ENCODE results near the gene CYBB.
"Not testable (repeated sequence)": the region's sequence is repeated elsewhere in the genome, so short reads cannot be mapped to it uniquely, and the experiment has no call there.

The CYBB gene

DNA sequence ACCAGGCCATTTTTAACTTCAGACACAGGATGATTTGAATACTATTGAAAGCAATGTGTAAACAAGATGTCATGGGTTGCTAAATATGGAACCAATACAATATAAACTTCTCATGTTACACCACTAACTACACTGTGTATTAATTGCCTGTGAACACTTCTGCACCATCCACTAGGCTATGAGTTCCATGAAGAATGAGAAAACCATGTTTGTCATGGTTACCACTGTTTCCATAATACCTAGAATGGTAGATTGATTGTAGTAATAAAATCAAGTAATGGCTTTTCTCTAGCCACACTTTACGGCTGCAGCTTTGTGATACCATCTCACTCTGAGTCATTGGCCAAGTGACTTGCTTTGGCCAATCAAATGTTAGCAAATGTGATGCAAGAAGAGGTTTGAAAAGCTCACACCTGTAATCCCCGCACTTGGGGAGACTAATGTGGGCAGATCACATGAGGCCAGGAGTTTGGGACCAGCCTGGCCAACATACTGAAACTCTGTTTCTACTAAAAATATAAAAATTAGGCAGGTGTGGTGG is 19.9 kb upstream of the CYBB start:
- in situ Hi-C loops (cut with HindIII; ENCODE audit: low sequenced_read_pairs) = no loop called here
- TF ChIP-seq, protein P1, sequence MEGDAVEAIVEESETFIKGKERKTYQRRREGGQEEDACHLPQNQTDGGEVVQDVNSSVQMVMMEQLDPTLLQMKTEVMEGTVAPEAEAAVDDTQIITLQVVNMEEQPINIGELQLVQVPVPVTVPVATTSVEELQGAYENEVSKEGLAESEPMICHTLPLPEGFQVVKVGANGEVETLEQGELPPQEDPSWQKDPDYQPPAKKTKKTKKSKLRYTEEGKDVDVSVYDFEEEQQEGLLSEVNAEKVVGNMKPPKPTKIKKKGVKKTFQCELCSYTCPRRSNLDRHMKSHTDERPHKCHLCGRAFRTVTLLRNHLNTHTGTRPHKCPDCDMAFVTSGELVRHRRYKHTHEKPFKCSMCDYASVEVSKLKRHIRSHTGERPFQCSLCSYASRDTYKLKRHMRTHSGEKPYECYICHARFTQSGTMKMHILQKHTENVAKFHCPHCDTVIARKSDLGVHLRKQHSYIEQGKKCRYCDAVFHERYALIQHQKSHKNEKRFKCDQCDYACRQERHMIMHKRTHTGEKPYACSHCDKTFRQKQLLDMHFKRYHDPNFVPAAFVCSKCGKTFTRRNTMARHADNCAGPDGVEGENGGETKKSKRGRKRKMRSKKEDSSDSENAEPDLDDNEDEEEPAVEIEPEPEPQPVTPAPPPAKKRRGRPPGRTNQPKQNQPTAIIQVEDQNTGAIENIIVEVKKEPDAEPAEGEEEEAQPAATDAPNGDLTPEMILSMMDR (IDR thresholded peaks at IDR 0.05; ENCODE audit: low read depth, low read length) = no peak
- no peak for DNase-seq (ENCODE audit: low read depth, low spot score)
- no peak overlapping the region for H3K4me3 ChIP-seq (ENCODE audit: low read depth, low read length)

DNA sequence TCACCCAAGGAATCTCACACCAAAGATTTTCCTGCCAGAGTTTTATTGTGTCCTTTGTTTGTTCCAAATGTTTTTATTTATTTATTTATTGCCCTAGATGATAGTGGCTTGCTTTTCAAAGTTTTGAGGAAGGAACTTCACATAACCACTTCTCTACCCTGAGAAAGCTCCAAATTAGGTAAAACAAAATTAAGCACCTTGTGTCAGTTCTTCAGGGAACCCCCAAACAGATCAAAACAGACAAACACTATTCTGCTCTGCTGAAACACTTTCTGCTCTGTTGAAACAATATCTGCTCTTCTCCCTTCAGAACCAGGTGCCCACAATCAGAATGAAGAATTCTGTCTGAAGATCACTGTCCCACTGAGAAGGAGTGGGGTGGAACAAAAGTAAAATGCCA is 16.5 kb upstream of the CYBB start:
- in situ Hi-C loops (cut with HindIII; ENCODE audit: low sequenced_read_pairs) = no loop called here
- TF ChIP-seq, protein P1 (IDR thresholded peaks at IDR 0.05; ENCODE audit: low read depth, low read length) = no peak
- DNase-seq (ENCODE audit: low read depth, low spot score) = no peak
- H3K4me3 ChIP-seq (ENCODE audit: low read depth, low read length) = no peak overlapping the region

DNA sequence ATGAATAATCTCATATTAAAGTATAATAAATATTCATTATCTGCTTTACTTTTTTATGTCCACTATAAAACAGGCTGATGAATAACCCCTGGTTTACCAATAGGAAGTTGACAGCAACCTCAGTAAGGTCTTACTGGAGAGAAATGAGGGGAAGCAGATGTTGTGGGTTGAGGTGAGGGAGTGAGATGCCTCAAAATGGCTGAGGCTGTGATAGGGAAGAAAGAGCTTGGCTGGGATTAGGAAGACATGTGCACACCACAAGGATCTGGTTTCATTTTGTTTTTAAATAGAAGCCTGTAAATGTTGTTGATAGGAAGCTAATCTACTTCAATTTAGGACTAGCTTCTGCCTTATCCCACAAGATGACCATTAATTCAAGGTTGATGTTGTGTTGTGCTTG is 14.4 kb upstream of the CYBB start:
- H3K4me3 ChIP-seq (ENCODE audit: low read depth, low read length) = no peak overlapping the region
- in situ Hi-C loops (cut with HindIII; ENCODE audit: low sequenced_read_pairs) = no loop called here
- no peak for DNase-seq (ENCODE audit: low read depth, low spot score)
- TF ChIP-seq, protein P1 (IDR thresholded peaks at IDR 0.05; ENCODE audit: low read depth, low read length) = no peak

DNA sequence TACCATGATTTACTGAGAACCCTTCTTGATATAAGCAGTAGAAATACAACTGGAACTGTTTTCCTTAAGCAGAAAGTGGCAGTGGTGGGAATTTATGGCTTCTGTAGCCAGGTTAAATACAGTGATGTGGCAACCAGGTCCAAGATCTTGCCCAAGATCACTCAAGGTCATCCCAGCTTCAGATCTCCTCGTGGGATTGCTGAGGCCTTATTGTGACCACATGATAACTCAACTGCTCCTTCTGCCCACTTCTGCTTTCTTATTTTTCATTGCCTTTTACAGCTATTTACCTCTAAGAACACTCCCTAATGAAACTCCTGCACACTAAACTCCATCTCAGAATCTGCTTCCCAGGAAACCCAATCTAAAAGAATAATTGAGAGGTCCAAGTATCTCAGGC is 12.4 kb upstream of the CYBB start:
- in situ Hi-C loops (cut with HindIII; ENCODE audit: low sequenced_read_pairs) = no loop called here
- TF ChIP-seq, protein P1 (IDR thresholded peaks at IDR 0.05; ENCODE audit: low read depth, low read length) = no peak

DNA sequence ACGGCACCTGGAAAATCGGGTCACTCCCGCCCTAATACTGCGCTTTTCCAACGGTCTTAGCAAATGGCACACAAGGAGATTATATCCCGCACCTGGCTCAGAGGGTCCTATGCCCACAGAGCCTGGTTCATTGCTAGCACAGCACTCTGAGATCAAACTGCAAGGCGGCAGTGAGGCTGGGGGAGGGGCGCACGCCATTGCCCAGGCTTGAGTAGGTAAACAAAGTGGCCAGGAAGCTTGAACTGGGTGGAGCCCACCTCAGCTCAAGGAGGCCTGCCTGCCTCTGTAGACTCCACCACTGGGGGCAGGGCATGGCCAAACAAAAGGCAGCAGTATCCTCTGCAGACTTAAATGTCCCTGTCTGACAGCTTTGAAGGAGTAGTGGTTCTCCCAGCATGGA is 11.0 kb upstream of the CYBB start:
- in situ Hi-C loops (cut with HindIII; ENCODE audit: low sequenced_read_pairs); DNase-seq (ENCODE audit: low read depth, low spot score); H3K4me3 ChIP-seq (ENCODE audit: low read depth, low read length): not testable (repeated sequence)

More for the DNA sequence above, 12.4 kb upstream of the CYBB start:
- no peak for DNase-seq (ENCODE audit: low read depth, low spot score)
- H3K4me3 ChIP-seq (ENCODE audit: low read depth, low read length) = no peak overlapping the region

DNA sequence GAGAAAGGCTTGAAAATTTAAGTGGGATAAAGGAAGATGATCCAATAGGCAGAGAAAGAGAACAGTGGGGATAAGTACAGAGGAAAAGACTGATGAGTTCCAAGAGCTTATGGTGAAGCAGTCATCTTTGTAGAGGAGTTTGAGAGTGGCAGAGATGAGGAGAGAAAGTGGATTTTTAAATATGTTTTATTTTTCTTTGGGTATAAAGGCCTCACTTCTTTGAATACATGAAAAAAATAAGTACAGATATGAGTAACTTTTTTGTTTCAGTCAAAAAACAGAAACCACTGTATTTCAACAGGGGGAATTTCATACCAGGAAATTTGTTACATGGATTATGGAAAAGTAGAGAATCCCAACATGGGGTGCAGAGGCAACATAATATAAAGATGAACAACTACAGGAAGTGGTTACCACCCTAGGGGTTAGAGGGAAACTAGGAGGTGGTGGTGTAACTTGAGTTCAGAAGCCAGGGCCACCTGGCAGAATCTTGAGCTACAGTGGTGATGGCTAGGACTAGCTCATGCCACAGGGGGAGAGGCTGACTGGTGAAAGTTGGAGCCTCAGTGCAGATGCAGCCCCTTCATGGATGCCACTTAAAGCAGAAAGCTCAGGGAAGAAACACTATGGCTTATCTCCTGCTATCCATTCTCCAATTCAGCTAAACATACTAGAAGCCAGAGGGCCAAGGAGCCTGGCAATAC is 3.4 kb upstream of the CYBB start:
- no peak for DNase-seq (ENCODE audit: low read depth, low spot score)
- in situ Hi-C loops (cut with HindIII; ENCODE audit: low sequenced_read_pairs) = no loop called here
- H3K4me3 ChIP-seq (ENCODE audit: low read depth, low read length) = no peak overlapping the region
- TF ChIP-seq, protein P1 (IDR thresholded peaks at IDR 0.05; ENCODE audit: low read depth, low read length) = no peak

DNA sequence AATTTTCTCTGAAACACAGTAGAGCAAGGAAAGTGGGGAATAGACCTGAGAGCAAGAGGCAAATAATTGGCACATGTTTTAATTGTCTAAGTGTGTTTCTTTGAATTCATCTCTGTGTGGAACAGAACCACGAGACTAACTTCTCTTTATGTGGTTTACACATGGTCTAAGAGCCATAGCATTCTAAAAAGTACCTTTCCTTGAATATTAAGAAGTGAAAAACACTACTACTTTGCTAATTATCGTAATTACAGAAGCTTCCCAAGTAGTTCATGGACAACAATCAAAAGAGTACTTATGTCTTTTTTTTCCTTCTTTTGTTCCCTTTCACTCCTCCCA is 2.9 kb upstream of the CYBB start:
- TF ChIP-seq, protein P1 (IDR thresholded peaks at IDR 0.05; ENCODE audit: low read depth, low read length) = no peak

More for the DNA sequence above, 2.9 kb upstream of the CYBB start:
- no peak overlapping the region for H3K4me3 ChIP-seq (ENCODE audit: low read depth, low read length)
- in situ Hi-C loops (cut with HindIII; ENCODE audit: low sequenced_read_pairs) = no loop called here
- DNase-seq (ENCODE audit: low read depth, low spot score) = no peak

All from astrocyte of the spinal cord (primary cell).